Body of pancreas (tissue), 4 donors: Measurements from ENCODE around the gene AIP.

ENCODE experiments used
- POLR2A ChIP-seq, 3 donors: fragments of 450-650 bp; IDR thresholded peaks; one replicate each; pipeline ENCODE4 v1.6.1; 2016; ENCODE audit warnings: antibody characterized with exemption in 3 of 3, mild to moderate bottlenecking in 2 of 3
- TF ChIP-seq, protein P1 (sequence below), 7 experiments: fragments of 450-650 bp in 4 of 7; fragments of 200-600 bp in 3 of 7; sonication (generic) in 3 of 7; IDR thresholded peaks; one replicate each; pipeline ENCODE4 v1.5.1; 2016 to 2019; ENCODE audit warnings: antibody characterized with exemption in 7 of 7

DNA sequence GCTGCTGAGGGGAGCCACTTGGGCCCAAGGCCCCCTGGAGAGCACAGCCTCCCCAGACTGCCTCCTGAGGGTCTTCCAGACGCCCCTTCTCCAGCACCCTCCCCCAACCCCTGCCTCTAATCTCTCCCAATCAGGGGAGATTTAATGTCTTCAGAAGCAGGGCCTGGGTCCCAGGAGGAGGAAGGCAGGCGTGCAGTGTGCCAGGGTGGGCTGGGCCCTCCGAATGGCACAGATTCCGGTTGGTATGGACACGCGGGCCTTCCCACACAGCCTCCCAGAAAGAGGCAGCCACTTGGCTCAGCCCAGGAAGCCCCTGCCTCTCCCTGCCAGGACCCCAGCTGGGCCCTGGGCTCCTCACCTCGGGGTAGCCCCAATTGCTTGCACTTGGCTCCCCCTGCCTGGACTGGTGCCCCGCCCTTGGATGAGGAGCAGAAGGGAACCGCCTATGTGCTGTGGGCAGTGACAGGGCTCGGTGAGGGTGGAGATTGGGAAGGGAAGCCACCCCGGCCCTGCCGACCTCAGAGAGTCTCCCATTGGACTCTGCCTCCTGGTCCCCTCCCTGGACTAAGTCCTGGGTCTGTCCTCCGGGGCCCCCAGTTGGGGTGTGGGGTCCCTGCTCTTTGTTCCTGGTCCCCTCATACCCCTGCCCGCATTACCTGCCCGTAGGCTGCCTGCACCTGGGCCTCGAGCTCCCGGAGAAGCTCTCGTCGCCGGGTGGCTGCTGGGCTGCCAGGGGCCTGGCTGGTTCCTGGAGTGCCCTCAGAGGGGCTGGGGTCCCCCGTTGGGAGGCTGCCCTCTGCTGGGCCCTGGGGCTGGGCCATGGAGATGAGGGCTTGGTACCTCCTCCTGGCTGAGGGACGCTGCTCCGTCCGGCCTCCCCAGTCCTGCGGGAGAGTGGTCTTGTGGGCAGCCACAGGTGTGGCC is 41.0 kb downstream of the AIP start:
- TF ChIP-seq, protein P1, sequence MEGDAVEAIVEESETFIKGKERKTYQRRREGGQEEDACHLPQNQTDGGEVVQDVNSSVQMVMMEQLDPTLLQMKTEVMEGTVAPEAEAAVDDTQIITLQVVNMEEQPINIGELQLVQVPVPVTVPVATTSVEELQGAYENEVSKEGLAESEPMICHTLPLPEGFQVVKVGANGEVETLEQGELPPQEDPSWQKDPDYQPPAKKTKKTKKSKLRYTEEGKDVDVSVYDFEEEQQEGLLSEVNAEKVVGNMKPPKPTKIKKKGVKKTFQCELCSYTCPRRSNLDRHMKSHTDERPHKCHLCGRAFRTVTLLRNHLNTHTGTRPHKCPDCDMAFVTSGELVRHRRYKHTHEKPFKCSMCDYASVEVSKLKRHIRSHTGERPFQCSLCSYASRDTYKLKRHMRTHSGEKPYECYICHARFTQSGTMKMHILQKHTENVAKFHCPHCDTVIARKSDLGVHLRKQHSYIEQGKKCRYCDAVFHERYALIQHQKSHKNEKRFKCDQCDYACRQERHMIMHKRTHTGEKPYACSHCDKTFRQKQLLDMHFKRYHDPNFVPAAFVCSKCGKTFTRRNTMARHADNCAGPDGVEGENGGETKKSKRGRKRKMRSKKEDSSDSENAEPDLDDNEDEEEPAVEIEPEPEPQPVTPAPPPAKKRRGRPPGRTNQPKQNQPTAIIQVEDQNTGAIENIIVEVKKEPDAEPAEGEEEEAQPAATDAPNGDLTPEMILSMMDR (IDR thresholded peaks at IDR 0.05): no peak
- no peak for TF ChIP-seq POLR2A (IDR thresholded peaks at IDR 0.05)
